CD4-positive, alpha-beta T cell treated with Interleukin-10 for 1 hour (primary cell): Measurements from ENCODE around the gene ALG3.
"Not testable (repeated sequence)": the region's sequence is repeated elsewhere in the genome, so short reads cannot be mapped to it uniquely, and the experiment has no call there.

ENCODE experiments used
- DNase-seq: peaks from one replicate; pipeline ENCODE4 v3.0.0-alpha.2; 2020

The ALG3 gene

DNA sequence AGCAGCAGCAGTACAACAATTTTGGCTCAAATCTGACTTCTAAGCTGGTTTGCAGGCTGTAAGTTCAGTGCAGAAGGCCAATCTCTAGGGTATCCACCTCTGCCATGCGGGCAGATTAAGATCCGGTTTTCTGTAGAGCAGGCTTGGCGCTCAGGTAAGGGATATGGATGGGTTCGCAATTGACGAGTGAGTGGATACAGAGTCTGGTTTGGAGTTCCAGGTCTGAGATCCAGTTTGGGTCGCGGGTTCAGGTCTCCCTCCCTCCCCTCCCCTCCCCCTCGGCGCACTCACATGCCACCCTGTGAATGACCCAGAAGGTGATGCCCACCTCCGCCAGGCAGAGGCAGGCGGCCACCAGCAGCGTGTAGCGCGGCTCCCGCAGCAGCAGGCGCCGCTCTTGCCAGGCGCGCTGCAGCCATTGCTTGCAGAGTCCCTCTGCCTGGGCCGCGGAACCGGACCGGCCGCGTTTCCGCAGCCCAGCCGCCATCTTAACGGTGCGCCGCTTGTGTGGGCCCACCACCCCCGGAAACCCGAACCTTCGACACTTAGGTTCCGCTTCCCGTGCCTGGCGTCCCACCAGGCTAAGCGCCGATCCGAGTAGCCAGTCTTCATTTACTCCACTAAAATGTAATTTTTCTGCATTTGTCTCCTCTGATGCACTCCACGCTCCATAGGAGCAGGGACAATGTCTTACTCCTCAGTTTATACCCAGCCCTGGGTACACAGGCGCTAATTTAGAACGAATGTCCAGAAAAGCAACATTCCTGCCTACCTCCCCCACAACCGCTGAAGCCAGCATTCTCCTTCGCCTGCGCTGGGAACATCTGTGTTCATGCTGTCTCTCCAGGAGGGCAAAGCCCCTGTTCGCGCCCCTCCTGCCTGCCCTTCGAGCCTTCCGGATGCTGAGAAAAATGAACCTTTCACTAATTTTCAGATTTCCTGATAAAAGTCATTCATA lies at the start of gene ALG3:
TSS of gene ALG3 (minus strand) at position 509 of the 958 bp plus-strand sequence. CDS start at position 487, 22 bp downstream.
- DNase-seq = peak; percentile 90

- no peak for DNase-seq
Measured at GRCh38 chr3:184296616-184297015, 47.9 kb upstream of the ALG3 start.

GRCh38 chr3:184295771-184296170 lies 47.0 kb upstream of the ALG3 start:
- DNase-seq = no peak

DNA sequence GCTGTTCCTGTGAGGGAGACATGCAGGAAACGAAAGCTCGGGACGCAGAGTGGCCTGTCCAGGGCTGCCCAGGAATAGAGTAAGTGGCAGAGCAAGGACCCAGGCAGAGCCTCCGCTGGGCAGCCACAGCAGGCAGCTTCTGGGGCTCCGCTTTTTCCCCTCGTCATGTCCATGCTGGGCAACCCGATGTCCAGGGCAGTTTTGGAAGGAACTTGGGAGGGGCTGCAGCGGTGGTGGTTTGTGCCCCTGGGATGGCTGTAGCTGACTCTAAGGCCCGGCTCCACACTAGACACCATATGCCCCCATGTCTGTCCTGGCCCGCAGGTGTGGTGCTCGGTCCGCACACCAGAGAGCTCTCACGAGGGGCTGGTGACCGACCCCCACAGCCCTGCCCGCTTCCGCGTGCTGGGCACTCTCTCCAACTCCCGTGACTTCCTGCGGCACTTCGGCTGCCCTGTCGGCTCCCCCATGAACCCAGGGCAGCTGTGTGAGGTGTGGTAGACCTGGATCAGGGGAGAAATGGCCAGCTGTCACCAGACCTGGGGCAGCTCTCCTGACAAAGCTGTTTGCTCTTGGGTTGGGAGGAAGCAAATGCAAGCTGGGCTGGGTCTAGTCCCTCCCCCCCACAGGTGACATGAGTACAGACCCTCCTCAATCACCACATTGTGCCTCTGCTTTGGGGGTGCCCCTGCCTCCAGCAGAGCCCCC lies 43.1 kb upstream of the ALG3 start:
- no peak for DNase-seq

DNA sequence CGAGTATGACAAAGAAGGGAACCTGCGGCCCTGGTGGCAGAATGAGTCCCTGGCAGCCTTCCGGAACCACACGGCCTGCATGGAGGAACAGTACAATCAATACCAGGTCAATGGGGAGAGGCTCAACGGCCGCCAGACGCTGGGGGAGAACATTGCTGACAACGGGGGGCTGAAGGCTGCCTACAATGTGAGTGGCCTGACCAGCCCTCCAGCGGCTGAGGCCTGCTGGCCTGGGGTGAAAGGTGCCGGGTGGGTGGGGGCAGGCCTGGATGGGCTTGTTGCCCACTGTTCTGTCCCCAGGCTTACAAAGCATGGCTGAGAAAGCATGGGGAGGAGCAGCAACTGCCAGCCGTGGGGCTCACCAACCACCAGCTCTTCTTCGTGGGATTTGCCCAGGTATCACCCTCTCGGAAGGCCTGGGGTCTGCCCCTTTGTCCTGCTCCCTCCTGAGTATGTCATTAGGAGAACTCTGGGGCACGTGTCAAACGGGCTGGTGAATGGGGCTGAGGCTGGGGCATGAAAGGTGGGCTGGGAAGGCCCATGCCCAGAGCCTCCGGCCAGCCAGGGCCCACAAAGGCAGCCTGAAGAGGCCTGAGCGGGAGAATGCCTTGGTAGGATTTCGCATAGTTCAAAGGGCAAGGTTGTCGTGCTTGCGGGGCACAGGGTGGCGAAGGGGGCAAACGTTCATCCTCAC lies 42.4 kb upstream of the ALG3 start:
- no peak for DNase-seq

DNA sequence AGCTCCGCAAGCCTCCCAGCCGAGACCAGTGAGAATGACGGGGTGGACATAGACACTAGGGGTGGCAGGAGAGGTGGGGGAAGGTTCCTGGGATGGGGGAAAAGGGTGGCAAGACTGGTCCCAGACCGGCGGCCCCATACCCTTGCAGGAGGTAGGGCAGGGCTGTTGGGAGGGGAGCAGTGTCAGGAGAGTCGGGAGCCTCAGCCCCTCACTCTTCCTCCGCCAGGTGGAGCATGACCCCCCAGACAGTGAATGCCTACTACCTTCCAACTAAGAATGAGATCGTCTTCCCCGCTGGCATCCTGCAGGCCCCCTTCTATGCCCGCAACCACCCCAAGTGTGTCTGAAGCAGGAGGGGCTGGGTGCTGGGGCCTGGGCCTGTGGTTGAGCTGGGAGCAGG lies 41.6 kb upstream of the ALG3 start:
- no peak for DNase-seq

DNA sequence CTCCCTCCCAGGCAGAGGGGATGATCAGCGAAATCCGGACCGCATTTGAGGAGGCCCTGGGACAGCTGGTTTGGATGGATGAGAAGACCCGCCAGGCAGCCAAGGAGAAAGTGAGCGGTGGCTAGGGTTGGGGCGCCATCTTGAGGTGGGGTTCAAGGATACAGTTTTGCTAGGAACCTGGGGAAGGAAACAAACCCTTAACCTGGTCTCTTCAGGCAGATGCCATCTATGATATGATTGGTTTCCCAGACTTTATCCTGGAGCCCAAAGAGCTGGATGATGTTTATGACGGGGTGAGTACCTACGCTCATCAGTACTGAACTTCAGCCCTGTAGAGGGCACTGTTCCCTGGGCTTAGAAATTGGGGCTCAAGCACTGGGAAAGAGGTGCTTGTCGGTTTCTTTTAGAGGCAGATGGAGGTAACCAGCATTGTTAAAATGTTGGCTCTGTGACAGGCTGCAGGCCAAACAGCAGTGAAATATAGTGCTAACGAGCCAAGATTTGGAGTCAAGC lies 40.7 kb upstream of the ALG3 start:
- DNase-seq = peak; percentile 62

DNA sequence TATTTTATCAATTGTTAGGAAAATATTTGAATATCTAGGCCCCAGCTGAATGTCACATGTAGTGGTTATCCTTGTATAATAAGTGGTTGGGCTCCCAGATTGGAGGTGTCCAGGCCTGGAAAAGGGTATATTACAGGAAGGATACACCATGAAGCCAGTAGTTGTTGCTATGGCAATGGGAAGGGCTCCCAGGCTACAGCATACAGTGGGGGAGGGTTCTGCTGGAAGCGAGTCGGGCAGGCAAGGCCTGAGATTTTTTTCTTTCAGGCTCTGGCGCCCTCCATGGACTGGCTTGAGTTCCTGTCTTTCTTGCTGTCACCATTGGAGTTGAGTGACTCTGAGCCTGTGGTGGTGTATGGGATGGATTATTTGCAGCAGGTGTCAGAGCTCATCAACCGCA lies 35.9 kb upstream of the ALG3 start:
- DNase-seq = peak; percentile 29

DNA sequence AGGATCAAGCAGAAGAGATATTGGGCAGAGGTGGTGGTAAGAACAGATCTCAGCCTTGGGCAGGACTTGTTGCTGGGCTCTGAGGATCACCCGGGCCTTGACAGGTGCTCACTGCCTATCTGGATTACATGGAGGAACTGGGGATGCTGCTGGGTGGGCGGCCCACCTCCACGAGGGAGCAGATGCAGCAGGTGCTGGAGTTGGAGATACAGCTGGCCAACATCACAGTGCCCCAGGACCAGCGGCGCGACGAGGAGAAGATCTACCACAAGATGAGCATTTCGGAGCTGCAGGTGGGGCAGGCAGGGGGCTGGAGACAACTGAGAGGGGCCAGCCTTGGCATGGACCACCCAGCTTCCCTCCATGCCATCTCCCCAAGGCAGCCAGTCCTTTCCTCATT lies 34.9 kb upstream of the ALG3 start:
- no peak for DNase-seq

GRCh38 chr3:184282941-184283340 lies 34.2 kb upstream of the ALG3 start:
- DNase-seq = no peak

DNA sequence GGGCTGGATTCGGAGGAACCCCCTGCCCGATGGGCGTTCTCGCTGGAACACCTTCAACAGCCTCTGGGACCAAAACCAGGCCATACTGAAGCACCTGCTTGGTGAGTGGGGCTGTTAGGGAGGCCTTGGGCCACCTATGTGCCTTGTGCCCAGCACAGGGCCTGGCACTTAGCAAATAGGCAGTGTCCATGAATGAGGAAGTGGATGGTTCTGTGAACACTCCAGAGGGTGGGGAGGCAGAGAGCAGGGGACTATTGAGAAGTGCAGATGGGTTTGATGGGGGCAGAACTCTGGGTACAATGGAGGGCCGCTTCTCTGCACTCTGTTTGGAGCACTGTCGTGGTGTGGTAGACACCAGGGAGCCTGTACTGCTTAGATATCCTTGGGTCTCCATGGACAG lies 28.6 kb upstream of the ALG3 start:
- no peak for DNase-seq

DNA sequence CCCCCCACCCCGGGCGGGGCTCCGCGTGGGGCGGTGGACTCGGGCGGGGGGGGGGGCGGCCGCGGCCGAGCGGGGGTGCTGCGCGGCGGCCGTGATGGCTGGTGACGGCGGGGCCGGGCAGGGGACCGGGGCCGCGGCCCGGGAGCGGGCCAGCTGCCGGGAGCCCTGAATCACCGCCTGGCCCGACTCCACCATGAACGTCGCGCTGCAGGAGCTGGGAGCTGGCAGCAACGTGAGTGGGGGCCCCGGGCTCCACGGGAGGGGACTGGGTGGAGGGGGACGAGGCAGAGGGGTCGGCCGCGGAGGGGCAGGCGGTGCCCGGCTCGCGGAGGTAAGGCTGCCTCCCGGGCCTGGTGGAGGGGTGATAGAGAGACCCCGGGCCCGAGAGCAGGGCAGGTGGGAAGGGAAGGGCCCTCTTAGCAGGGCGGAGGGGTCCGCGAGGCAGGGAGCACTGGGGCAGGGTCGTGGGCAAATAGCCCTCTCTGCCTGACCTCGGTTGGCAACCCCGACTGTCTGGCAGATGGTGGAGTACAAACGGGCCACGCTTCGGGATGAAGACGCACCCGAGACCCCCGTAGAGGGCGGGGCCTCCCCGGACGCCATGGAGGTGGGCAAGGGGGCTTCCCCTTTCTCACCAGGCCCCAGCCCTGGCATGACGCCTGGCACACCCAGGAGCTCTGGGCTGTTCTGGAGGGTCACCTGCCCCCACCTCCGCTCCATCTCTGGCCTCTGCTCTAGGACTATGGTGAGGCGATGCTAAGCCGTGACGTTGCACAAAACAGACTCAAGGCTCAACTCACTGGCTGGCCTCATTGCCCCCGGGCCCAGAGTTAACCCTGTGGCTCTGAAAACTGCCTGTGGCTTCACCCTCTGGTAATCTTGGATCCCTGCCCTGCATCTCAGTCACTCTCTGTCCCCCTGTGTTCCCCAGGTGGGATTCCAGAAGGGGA lies 27.5 kb upstream of the ALG3 start, which contains the start of gene ECE2:
TSS of gene ECE2 (plus strand) at position 62 of the 950 bp plus-strand sequence. CDS start at position 194, 132 bp downstream.
- DNase-seq = no peak

GRCh38 chr3:184275381-184275701 lies 26.6 kb upstream of the ALG3 start:
- no peak for DNase-seq

- DNase-seq = no peak
Measured at GRCh38 chr3:184272269-184272668, 23.5 kb upstream of the ALG3 start.

DNA sequence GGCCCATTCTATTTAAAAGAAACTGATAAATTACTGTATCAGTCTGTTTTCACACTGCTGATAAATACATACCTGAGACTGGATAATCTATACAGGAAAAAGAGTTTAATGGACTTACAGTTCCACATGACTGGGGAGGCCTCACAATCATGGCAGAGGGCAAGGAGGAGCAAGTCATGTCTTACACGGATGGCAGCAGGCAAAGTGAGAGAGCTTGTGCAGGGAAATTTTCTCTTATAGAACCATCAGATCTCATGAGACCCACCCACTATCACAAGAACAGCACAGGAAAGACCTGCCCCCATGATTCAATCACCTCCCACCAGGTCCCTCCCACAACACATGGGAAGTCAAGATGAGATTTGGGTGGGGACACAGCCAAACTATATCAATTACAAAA lies 18.5 kb upstream of the ALG3 start:
- not testable (repeated sequence) for DNase-seq

DNA sequence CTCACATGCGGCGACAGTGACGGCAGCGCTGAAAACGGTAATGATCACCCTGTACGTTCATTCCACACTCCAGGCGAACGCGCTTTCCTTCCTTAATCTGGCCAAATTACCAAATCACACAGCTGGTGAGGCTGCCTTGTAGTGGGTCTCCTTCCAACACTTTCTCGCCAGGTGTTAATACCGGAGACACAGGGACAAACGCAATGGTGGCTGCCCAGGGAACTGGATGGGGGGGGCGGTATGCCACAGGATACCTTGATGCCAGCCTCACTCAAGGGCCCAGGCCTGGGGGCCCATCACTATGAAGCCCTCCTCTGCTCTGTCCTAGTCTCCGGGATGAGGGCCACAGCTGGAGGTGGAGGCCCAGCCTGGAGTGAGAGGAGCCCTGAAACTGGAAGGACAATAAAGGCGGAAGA lies 14.0 kb upstream of the ALG3 start:
- no peak for DNase-seq

GRCh38 chr3:184261854-184262763 lies 13.3 kb upstream of the ALG3 start:
- peak; percentile 15 for DNase-seq

- DNase-seq = peak; percentile 72
Measured at GRCh38 chr3:184261270-184261853, 12.6 kb upstream of the ALG3 start, which contains the start of gene CAMK2N2. Gene CAMK2N2, minus strand, starts transcription at chr3:184261553. Its CDS starts 268 bp downstream, at chr3:184261285.

DNA sequence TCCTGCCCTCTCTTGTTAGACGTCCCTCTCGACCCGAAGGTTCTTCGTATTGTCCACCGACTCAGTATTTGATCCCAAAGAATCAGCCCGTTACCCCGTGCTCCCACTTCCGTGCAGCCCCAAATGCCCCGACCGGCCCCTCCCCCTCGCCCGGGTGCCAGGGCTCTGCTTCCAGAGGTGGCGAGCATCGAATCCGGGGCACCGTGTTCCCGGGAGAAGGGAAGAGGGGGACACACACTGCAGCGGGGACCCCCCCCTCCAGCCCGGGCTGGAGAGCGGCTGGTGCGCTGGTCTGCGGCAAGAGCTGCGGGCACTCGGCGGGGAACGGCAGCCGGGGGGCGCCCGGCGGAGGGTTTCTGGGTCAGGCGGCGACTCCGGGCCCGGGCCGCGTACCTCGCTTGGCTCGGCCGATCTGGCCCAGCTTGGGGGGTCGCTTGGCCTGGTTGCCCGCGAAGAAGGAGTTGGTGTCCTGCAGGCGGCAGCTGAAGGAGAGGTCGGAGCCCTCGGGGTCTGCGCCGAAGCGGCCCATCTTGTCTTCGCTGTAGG lies 12.0 kb upstream of the ALG3 start:
- DNase-seq = no peak
